GM12892 (cell line): ENCODE measurements around the gene PCAT7.
"Not testable (repeated sequence)": the region's sequence is repeated elsewhere in the genome, so short reads cannot be mapped to it uniquely, and the experiment has no call there.

Experiments used
- DNase-seq: peaks from one replicate; pipeline ENCODE4 v3.0.0; 2011; ENCODE audit not compliant: insufficient read length
- FAIRE-seq: peaks from 2 replicates; lab custom pipeline; 2011; peaks lifted over from hg19 to GRCh38; lab: Jason Lieb, UNC
- POLR2A ChIP-seq: IDR thresholded peaks from 2 replicates; pipeline ENCODE4 v1.6.1; 2011; ENCODE audit warnings: low read depth, low read length, control low read depth
- POLR2AphosphoS5 ChIP-seq: IDR thresholded peaks from 2 replicates; pipeline ENCODE4 v1.6.1; 2011; ENCODE audit warnings: low read depth, low read length, control low read depth
- TAF1 ChIP-seq: IDR thresholded peaks from 2 replicates; pipeline ENCODE4 v1.6.1; 2011; ENCODE audit warnings: low read depth, mild to moderate bottlenecking, control low read depth, low read length, borderline replicate concordance

PCAT7 gene

GRCh38 chr9:94533155-94533554 lies 21.7 kb upstream of the PCAT7 start:
- no peak for TF ChIP-seq POLR2AphosphoS5
- TF ChIP-seq TAF1: no peak
- no peak for TF ChIP-seq POLR2A
- FAIRE-seq (no peak), DNase-seq (no peak)

DNA sequence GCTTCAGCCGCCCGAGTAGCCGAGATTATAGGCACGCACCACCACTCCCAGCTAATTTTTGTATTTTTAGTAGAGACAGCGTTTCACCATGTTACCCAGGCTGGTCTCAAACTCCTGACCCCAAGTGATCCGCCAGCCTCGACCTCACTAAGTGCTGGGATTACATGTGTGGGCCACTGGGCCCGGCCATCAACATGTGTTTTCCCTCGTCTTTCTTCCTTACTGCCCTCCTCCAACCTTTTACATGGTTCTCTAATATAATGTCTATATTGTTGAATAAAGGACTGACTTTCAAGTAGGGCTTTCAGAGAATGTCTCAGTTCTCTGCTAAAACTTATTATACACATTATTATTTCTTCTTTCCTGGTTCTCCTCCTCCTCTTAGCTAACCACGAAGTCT lies 21.3 kb upstream of the PCAT7 start:
- DNase-seq: no peak
- FAIRE-seq: no peak
- TF ChIP-seq TAF1 (no peak), POLR2AphosphoS5 (no peak), POLR2A (no peak)

DNA sequence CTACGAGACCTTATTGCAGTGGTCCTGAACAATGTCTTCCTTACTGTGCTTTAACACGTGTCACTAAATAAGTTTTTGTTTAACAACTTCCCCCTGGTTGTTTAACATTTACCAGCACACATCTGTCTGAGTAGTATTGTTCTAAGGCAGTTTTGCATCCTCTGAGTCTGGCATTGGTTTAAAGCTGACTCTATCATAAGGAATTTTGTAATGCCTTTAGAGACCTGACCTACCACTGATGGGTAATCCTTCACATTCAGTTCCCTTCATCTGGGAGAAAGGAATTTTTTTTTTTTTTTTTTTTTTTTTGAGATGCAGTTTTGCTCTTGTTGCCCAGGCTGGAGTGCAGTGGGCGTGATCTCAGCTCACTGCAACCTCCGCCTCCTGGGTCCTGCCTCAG lies 20.0 kb upstream of the PCAT7 start:
- FAIRE-seq (no peak), DNase-seq (no peak)
- TF ChIP-seq TAF1 (no peak), POLR2AphosphoS5 (no peak), POLR2A (no peak)

DNA sequence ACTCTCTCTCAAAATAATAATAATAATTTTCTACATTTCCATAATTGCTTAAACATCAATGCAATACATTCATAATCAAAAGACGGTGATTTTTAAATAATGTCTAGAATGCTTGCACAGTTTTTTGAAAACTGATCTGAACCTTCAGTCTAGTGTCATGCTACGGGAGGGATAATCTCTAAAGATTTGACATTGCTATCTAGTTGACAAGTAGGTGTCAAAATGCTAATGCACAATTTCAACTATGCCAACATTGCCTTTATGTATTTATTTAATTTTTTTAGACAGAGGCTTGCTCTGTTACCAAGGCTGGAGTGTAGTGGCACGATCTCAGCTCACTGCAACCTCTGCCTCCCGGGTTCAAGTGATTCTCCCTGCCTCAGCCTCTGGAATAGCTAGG lies 16.0 kb upstream of the PCAT7 start:
- DNase-seq (no peak), FAIRE-seq (no peak)
- no peak for TF ChIP-seq TAF1
- no peak for TF ChIP-seq POLR2AphosphoS5
- TF ChIP-seq POLR2A: no peak

GRCh38 chr9:94544335-94544734 lies 10.5 kb upstream of the PCAT7 start:
- DNase-seq, FAIRE-seq: not testable (repeated sequence)

DNA sequence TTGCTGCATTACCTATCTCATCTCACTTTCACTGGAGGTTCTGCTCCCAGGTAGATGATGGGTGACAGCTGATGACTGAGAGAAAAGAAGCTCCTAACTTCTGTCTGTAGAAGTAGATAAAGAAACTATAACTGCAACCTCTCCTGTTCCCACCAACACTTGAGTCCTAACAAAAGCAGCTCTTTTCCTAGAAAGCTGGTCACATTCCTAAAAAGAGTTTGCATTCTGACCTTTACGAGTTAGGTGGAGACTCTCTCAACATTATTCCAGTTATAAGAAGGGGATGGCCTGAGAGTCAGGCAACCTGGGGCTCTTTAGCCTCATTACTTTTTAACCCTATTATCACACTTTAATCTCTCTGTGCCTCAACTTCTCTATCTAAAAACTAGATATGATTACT lies 8.9 kb upstream of the PCAT7 start:
- FAIRE-seq: no peak
- TF ChIP-seq POLR2A: no peak
- no peak for TF ChIP-seq TAF1
- TF ChIP-seq POLR2AphosphoS5: no peak
- no peak for DNase-seq

GRCh38 chr9:94553029-94553938 lies 1.6 kb upstream of the PCAT7 start:
- DNase-seq (no peak), FAIRE-seq (no peak)
- no peak for TF ChIP-seq TAF1
- TF ChIP-seq POLR2AphosphoS5: no peak
- no peak for TF ChIP-seq POLR2A

DNA sequence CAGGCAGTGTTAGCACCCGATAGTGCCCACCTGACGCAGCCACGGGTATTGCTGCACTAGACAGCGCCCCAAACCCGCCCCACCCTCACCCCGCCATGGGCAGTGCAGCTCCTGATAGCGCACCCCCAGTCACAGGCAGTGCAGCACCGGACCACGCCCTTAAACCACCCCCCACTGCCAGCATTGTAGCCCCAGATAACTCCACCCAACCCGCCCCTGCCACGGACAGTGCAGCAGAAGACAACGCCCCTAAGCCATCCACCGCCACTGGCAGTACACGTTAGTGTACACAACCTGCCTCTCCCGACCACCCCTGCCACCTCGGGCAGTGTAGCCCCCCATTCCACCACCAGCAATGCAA lies 825 bp upstream of the PCAT7 start:
- TF ChIP-seq POLR2A (no peak), TAF1 (no peak), POLR2AphosphoS5 (no peak)
- no peak for DNase-seq
- FAIRE-seq: no peak

GRCh38 chr9:94557376-94557775 lies 2.5 kb downstream of the PCAT7 start:
- FAIRE-seq (no peak), DNase-seq (no peak)
- TF ChIP-seq TAF1 (no peak), POLR2AphosphoS5 (no peak), POLR2A (no peak)

GRCh38 chr9:94560237-94560636 lies 5.4 kb downstream of the PCAT7 start:
- DNase-seq (no peak), FAIRE-seq (no peak)
- TF ChIP-seq POLR2AphosphoS5 (no peak), POLR2A (no peak), TAF1 (no peak)

GRCh38 chr9:94563548-94563947 lies 8.7 kb downstream of the PCAT7 start:
- TF ChIP-seq POLR2A (no peak), TAF1 (no peak), POLR2AphosphoS5 (no peak)
- DNase-seq (no peak), FAIRE-seq (no peak)

- DNase-seq, FAIRE-seq: not testable (repeated sequence)
Measured at GRCh38 chr9:94564279-94564678, 9.4 kb downstream of the PCAT7 start.
